ENCODE results near the gene SORCS2.

- TF ChIP-seq CTCF (conservative IDR thresholded peaks at IDR 0.05; ENCODE audit: low read depth, low read length) (no peak), SMC3 (IDR thresholded peaks at IDR 0.05; ENCODE audit: low read depth, low read length) (no peak), POLR2A (IDR thresholded peaks at IDR 0.05; ENCODE audit: low read depth, low read length) (no peak), BHLHE40 (IDR thresholded peaks at IDR 0.05; ENCODE audit: low read depth, low read length) (no peak), USF2 (IDR thresholded peaks at IDR 0.05; ENCODE audit: low read depth, low read length) (no peak), CEBPB (IDR thresholded peaks at IDR 0.05; ENCODE audit: low read depth, low read length) (no peak), FOS (IDR thresholded peaks at IDR 0.05; ENCODE audit: low read depth, low read length) (no peak), RAD21 (IDR thresholded peaks at IDR 0.05; ENCODE audit: low read length) (no peak), RCOR1 (IDR thresholded peaks at IDR 0.05; ENCODE audit: insufficient replicate concordance, low read length) (no peak), NFE2L2 (IDR thresholded peaks at IDR 0.05; ENCODE audit: low read depth, low read length) (no peak), MAFK (IDR thresholded peaks at IDR 0.05; ENCODE audit: low read depth, low read length) (no peak), MAZ (IDR thresholded peaks at IDR 0.05; ENCODE audit: borderline replicate concordance, low read depth, low read length) (no peak)
- TF ChIP-seq, protein P1, sequence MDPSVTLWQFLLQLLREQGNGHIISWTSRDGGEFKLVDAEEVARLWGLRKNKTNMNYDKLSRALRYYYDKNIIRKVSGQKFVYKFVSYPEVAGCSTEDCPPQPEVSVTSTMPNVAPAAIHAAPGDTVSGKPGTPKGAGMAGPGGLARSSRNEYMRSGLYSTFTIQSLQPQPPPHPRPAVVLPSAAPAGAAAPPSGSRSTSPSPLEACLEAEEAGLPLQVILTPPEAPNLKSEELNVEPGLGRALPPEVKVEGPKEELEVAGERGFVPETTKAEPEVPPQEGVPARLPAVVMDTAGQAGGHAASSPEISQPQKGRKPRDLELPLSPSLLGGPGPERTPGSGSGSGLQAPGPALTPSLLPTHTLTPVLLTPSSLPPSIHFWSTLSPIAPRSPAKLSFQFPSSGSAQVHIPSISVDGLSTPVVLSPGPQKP (IDR thresholded peaks at IDR 0.05; ENCODE audit: borderline replicate concordance, low read depth, low read length), result no peak
Measured at GRCh38 chr4:7326693-7327340, 134.5 kb downstream of the SORCS2 start.
